CD4-positive, alpha-beta T cell treated with Interleukin-10 for 1 hour (primary cell): ENCODE results near the gene CD63.

Experiments used
- DNase-seq: peaks from one replicate; pipeline ENCODE4 v3.0.0-alpha.2; 2020

Gene CD63

GRCh38 chr12:55738123-55739024 lies 9.6 kb upstream of the CD63 start:
- peak; percentile 91 for DNase-seq

DNA sequence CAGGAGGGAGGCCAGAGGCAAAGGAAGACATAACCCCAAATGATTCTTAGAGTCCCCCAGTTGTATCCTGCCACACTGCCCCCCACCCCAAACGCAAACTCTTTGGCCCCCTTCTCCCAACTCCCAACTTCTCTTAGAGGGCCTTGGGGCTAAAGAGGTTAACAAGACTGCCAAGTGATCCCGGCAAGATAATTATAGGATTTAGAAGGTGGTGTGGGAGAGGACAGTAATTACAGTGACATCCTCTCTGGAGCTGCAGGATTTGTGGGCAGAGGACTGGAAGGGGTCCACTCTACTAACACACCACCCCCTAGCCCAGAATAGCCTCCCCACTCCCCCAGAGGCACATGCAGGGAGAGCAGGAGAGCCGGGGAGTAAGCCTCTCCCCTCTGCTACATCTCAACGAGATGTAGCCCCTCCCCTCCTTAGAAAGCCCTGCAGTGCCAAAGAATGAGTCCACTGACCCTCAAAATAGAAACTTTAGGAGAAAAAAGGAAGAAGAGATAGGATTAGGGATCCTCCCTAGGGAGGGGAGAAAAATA lies 8.8 kb upstream of the CD63 start:
- DNase-seq, result no peak

GRCh38 chr12:55736780-55737580 lies 8.2 kb upstream of the CD63 start:
- DNase-seq, result peak; percentile 72

DNA sequence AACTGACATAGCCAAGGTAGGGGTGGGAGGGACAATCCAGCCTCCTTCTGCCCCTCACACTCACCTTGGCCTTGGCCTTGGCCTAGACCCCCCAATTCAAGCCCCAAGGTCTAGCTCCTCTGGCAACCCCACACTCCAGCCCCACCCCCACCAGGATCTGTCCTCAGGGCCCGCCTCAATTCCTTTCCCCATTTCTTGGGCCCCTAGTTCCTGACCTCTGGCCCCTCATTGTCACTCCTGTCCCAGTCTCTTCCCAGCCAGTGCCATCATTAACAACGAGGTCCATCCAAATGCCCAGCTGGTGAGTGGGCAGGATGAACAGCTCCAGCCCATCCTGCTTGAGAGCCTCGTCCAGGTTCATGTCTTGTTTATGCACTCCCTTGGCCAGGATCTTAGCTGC lies 7.3 kb upstream of the CD63 start:
- DNase-seq, result no peak

DNA sequence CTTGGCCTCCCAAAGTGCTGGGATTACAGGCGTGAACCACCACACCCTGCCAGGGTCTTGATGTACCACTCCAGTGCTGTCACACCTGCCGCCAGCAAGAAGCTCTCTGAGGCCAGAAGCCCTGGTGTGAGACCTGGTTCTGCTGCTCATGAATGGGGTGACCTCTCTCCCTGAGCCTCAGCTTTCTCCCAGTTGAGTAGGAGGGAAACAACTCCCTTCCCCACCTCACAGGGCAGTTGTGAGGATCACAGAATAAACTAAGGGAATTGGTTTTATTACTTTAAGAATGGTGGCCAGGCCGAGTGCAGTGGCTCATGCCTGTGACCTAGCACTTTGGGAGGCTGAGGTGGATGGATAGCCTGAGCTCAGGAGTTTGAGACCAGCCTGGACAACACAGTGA lies 5.8 kb upstream of the CD63 start:
- no peak for DNase-seq

GRCh38 chr12:55733858-55734257 lies 5.0 kb upstream of the CD63 start:
- no peak for DNase-seq

- DNase-seq, result no peak
These were observed 4.3 kb upstream of the CD63 start for GRCh38 chr12:55733021-55733555.

- no peak for DNase-seq
These were observed 3.5 kb upstream of the CD63 start for GRCh38 chr12:55732288-55732687.

- peak; percentile 42 for DNase-seq
These were observed 1.3 kb upstream of the CD63 start for GRCh38 chr12:55729819-55730818.

DNA sequence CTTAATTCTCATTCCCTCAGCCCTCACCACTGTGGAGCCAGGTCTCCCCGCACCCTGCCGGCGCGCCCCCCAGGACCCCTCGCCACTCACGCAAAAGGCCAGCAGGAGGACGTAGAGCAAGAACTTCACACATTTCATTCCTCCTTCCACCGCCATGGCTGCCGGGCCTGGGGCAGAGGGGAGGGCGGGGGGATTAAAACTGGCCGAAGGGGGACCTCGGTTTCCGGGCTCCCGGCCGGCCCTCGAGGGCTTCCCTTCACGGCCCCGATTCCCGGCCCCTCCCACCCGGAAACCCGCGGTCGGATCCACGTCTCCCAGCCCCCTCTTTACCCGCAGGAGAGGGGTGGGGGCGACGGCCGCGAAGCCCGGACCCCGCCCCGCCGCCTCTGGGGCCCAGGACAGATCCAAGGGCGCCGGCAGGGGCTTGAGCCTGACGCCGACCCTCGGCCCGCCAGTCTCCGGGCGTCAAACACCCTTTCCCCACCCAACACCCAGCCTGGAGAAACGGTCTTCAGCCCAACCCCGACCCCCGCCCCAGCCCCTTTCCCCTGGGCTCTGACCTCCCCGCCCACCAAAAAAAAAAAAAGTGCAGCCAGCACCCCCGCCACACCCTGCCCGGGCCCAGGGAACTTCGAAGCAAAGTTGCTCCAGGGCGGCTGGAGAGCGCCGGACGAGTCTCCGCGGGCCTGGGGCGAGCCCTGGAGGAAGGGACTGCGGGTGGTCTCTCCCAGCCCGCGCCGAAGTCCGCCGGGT lies 447 bp downstream of the CD63 start:
- peak; percentile 34 for DNase-seq

GRCh38 chr12:55727643-55728185 lies 1.1 kb downstream of the CD63 start:
- no peak for DNase-seq

- DNase-seq, result no peak
These were observed 1.8 kb downstream of the CD63 start for GRCh38 chr12:55726971-55727370.

- no peak for DNase-seq
These were observed 3.3 kb downstream of the CD63 start for GRCh38 chr12:55725556-55725955.

DNA sequence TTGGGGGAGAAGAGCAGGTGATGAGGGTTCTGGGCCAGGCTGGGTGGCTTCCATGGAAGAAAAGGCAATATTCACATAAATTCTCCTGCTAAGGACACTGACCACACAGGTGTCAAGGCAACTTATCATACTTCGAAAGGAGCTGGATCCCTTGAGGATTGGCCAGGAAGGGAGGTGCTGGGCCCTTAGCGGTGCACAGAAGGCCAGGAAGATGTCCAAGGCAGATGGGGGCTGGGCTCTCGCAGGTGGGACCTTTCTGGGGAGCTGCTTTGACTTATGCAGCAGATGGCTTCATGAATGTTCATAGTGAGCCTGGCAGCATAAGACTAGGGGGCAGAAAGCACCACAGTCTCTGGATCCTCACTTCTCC lies 3.9 kb downstream of the CD63 start:
- DNase-seq, result no peak

DNA sequence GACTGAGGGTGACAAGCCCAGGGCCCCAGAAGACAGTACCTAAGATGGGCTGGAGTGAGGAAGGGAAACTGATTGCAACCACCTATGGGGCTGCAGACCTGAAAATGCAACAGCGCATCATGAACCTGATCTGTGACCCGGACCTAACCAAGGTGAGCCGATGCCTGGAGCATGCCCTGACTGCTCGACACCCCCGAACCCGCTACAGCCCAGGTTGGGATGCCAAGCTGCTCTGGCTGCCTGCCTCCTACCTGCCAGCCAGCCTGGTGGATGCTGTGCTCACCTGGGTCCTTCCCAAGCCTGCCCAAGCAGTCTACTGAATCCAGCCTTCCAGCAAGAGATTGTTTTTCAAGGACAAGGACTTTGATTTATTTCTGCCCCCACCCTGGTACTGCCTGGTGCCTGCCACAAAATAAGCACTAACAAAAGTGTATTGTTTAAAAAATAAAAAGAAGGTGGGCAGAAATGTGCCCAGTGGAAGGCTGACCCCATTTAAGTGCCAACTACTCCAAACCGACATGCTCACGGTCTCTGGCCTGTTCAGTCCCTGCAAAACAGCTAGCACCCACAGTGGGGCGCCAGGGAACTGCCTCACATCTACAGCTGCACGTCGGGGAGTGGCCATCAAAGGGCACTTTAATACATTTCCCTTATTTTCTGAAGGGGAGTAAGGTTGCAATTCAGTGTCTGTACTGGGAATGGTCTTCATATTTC lies 4.4 kb downstream of the CD63 start:
- DNase-seq, result peak; percentile 74

DNA sequence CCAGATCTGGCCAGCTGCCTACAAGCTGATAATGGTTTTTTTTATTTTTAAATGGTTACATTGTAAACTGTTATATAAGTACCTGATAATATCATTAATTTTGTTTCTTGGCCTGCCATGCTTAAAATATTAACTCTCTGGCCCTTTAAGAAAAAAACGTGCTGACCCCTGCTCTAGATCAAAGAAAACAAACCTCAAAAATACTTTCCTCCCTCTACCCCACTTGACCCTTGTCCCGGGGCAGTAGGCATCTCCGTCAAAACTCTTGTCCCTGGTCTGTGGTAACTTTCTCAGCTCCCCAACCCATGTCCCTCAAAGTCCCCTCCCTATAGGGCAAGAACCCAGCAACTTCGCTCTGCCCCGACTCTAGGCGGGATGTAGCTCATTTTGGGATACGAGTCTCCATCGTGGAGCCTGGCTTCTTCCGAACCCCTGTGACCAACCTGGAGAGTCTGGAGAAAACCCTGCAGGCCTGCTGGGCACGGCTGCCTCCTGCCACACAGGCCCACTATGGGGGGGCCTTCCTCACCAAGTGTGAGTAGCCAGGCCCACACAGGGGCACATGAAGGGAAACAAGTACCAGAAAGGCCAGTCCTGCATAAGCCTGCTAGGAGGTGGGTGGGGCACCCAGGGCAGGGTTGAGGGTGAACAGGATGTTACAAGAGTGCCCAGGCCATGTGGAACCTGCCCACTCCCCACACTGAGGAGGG lies 5.1 kb downstream of the CD63 start:
- DNase-seq, result no peak

GRCh38 chr12:55722948-55723347 lies 5.9 kb downstream of the CD63 start:
- DNase-seq, result no peak

- no peak for DNase-seq
These were observed 7.1 kb downstream of the CD63 start for GRCh38 chr12:55721601-55722213.

- DNase-seq, result peak; percentile 34
These were observed 7.8 kb downstream of the CD63 start for GRCh38 chr12:55720894-55721444.
